ENCODE results near the gene USP22.

DNA sequence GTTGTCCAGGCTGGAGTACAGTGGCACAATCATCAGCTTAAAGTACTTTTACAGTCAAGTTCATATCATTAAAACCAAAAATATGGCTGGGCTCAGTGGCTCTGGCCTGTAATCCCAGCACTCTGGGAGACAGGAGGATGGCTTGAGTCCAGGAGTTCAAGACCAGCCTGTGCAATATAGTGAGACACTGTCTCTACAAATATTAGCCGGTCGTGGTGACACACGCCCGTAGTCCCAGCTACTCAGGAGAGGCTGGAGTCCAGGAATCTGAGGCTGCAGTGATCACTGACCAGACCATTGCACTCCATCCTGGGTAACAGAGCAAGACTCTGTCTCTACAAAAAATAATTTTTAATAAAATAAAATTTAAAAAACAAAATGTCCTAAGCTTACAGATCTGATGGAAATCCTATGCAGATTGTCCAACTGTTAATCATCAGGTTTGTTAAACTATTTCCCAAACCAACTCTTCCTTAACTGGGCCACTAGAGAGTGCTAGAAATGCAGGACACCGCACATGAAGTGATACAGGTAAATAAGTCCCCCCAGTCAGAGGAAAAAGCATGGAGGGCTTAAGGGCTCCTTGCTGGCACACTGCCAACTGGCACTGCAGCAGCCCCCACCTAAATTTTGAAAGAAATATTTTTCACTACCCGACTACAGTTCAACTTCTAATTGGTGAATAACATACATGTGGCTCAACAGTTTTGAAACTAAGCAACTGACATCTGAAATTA lies 2.8 kb downstream of the USP22 start:
- TF ChIP-seq POLR2A (IDR thresholded peaks at IDR 0.05), result no peak
- TF ChIP-seq, protein P1, sequence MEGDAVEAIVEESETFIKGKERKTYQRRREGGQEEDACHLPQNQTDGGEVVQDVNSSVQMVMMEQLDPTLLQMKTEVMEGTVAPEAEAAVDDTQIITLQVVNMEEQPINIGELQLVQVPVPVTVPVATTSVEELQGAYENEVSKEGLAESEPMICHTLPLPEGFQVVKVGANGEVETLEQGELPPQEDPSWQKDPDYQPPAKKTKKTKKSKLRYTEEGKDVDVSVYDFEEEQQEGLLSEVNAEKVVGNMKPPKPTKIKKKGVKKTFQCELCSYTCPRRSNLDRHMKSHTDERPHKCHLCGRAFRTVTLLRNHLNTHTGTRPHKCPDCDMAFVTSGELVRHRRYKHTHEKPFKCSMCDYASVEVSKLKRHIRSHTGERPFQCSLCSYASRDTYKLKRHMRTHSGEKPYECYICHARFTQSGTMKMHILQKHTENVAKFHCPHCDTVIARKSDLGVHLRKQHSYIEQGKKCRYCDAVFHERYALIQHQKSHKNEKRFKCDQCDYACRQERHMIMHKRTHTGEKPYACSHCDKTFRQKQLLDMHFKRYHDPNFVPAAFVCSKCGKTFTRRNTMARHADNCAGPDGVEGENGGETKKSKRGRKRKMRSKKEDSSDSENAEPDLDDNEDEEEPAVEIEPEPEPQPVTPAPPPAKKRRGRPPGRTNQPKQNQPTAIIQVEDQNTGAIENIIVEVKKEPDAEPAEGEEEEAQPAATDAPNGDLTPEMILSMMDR (IDR thresholded peaks at IDR 0.05), result peak in 3 of 6 experiments; percentile 26 to 38 (median 38)

Measured in thyroid gland (tissue), 4 donors.